ENCODE measurements around the gene ATP4B. TPM values are rescaled to one million over a fixed set of nuclear protein-coding genes. Genes with fewer than 3 reads are reported as not detected.

Gene ATP4B
- polyA plus RNA-seq, 1 of the 3 experiments (the other 2 are of a cell fraction) = not detected

DNA sequence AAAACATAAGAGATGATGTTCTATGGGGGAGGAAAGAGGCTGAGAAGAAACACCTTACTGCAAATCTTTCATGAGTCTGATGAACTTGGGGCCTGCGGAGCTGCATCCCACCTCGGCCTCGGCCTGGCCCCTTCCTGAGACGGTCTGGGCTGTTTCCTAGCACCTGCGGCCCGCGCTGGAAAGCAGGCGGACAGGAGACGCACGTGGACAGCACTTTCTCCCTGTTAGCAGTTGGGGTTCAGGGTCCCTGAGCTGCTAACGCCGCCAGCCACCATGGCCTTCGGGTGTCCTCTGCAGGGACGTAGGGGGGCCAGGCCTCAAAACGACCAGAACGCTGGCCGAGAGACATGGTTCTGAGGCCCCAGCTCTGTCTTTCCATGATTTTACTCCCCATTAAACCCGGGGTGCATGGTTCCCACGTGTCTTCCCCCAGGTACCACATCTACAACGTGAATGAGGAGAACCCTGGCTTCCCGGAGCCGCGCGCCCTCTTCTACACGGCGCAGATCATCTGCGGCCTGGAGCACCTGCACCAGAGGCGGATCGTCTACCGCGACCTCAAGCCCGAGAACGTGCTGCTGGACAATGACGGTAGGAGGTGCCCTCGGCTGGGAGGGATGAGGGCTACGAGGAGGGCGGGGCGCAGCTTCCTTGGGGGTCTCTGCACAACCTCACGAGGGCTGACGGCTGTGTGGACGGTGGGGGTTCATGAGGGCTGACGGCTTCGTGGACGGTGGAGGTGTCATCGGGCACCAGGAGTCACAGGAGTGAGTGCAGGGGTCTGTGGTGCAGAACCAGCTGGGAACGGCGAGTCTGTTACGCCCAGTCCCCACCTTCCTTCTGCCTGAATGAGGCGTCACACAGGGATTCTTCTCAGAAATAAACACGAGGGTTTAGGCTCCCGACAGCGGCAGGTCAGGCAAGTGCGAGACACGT lies 13.3 kb upstream of the ATP4B start:
- Histone ChIP-seq H3K9me3 (no peaks in the 10 kb centered on the region), H3K9me2 (no peaks in the 10 kb centered on the region), H4K20me1 (ENCODE audit: insufficient read depth) (no peaks in the 10 kb centered on the region), H3K4me2 (no peak overlapping the region), H3K36me3 (replicated peaks in 1 of 2; ENCODE audit: control insufficient read depth in 1 of 2, insufficient read depth in 2 of 2, low read length in 1 of 2) (no peaks in the 10 kb centered on the region), H3K79me2 (ENCODE audit: insufficient read depth) (no peaks in the 10 kb centered on the region), H3K27me3 (ENCODE audit: insufficient read depth) (no peaks in the 10 kb centered on the region), H3K9ac (no peak overlapping the region), H3K4me3 (ENCODE audit: low read depth in 2 of 2, low read length in 1 of 2) (no peak overlapping the region), H3K27ac (ENCODE audit: low read depth in 2 of 2, low read length in 1 of 2) (no peak overlapping the region), H3K4me1 (ENCODE audit: control insufficient read depth in 1 of 2, insufficient read depth in 2 of 2, low read depth in 1 of 2, low read length in 1 of 2) (no peaks in the 10 kb centered on the region), H2AFZ (ENCODE audit: low read depth) (no peak overlapping the region), H3F3A (replicated peaks; ENCODE audit: insufficient read depth) (peaks cover 2% of the 10 kb centered on the region)
- DNase-seq = no peak
- POLR2A ChIA-PET = interaction anchor here (0.8 kb wide), 1 partner anchor 52 kb away, joined by 3 read pairs; no protein-coding TSS in a partner anchor
- WGBS (ENCODE audit: low lambda C conversion rate) = 91% methylated on average over 45 of the region's 54 CpGs
- TF ChIP-seq, protein P1, sequence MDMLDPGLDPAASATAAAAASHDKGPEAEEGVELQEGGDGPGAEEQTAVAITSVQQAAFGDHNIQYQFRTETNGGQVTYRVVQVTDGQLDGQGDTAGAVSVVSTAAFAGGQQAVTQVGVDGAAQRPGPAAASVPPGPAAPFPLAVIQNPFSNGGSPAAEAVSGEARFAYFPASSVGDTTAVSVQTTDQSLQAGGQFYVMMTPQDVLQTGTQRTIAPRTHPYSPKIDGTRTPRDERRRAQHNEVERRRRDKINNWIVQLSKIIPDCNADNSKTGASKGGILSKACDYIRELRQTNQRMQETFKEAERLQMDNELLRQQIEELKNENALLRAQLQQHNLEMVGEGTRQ (IDR thresholded peaks at IDR 0.05; ENCODE audit: borderline replicate concordance, low read depth, low read length) = no peak
- TF ChIP-seq, protein P2, sequence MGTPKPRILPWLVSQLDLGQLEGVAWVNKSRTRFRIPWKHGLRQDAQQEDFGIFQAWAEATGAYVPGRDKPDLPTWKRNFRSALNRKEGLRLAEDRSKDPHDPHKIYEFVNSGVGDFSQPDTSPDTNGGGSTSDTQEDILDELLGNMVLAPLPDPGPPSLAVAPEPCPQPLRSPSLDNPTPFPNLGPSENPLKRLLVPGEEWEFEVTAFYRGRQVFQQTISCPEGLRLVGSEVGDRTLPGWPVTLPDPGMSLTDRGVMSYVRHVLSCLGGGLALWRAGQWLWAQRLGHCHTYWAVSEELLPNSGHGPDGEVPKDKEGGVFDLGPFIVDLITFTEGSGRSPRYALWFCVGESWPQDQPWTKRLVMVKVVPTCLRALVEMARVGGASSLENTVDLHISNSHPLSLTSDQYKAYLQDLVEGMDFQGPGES (IDR thresholded peaks at IDR 0.05; ENCODE audit: low read depth, low read length) = no peak
- TF ChIP-seq, protein P3, sequence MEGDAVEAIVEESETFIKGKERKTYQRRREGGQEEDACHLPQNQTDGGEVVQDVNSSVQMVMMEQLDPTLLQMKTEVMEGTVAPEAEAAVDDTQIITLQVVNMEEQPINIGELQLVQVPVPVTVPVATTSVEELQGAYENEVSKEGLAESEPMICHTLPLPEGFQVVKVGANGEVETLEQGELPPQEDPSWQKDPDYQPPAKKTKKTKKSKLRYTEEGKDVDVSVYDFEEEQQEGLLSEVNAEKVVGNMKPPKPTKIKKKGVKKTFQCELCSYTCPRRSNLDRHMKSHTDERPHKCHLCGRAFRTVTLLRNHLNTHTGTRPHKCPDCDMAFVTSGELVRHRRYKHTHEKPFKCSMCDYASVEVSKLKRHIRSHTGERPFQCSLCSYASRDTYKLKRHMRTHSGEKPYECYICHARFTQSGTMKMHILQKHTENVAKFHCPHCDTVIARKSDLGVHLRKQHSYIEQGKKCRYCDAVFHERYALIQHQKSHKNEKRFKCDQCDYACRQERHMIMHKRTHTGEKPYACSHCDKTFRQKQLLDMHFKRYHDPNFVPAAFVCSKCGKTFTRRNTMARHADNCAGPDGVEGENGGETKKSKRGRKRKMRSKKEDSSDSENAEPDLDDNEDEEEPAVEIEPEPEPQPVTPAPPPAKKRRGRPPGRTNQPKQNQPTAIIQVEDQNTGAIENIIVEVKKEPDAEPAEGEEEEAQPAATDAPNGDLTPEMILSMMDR (IDR thresholded peaks at IDR 0.05) = no peak
- TF ChIP-seq RFX5 (IDR thresholded peaks at IDR 0.05; ENCODE audit: low read length) = no peak
- no peak for TF ChIP-seq FOXM1 (IDR thresholded peaks at IDR 0.05; ENCODE audit: low read depth)
- no peak for TF ChIP-seq EZH2phosphoT487 (IDR thresholded peaks at IDR 0.05; ENCODE audit: borderline replicate concordance, low read depth)
- TF ChIP-seq, protein P4, sequence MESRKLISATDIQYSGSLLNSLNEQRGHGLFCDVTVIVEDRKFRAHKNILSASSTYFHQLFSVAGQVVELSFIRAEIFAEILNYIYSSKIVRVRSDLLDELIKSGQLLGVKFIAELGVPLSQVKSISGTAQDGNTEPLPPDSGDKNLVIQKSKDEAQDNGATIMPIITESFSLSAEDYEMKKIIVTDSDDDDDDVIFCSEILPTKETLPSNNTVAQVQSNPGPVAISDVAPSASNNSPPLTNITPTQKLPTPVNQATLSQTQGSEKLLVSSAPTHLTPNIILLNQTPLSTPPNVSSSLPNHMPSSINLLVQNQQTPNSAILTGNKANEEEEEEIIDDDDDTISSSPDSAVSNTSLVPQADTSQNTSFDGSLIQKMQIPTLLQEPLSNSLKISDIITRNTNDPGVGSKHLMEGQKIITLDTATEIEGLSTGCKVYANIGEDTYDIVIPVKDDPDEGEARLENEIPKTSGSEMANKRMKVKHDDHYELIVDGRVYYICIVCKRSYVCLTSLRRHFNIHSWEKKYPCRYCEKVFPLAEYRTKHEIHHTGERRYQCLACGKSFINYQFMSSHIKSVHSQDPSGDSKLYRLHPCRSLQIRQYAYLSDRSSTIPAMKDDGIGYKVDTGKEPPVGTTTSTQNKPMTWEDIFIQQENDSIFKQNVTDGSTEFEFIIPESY (IDR thresholded peaks at IDR 0.05; ENCODE audit: borderline replicate concordance, low read depth) = no peak
- CTCF ChIA-PET = interaction anchor here (0.9 to 1.5 kb wide), 2 partner anchors 53 to 439 kb away, joined by 5 to 7 read pairs; no protein-coding TSS in a partner anchor
